Activated CD8-positive, alpha-beta memory T cell treated with anti-CD3 and anti-CD28 coated beads for 4 hours (primary cell): ENCODE measurements around the gene MEGF6.
"Not testable (repeated sequence)": the region's sequence is repeated elsewhere in the genome, so short reads cannot be mapped to it uniquely, and the experiment has no call there.

Experiments used
- DNase-seq, 2 donors: peaks; one replicate each; pipeline ENCODE4 v3.0.0-alpha.2; 2020; ENCODE audit warnings: low read depth in 2 of 2

Gene MEGF6

GRCh38 chr1:3629561-3630160 lies 18.4 kb upstream of the MEGF6 start:
- no peak for DNase-seq

DNA sequence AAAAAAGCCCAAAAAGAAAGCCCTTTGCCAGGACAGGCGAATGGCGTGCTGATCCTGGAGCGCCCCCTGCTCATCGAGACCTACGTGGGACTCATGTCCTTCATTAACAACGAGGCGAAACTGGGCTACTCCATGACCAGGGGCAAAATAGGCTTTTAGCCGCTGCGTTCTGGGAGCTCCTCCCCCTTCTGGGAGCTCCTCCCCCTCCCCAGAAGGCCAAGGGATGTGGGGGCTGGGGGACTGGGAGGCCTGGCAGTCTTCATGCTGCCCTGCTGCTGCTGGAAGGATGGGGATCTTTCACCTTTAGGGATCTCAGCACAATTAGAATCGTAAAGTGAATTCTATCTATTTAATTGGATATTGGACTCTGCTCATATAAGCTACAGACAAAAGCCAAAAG lies 17.1 kb upstream of the MEGF6 start:
- DNase-seq, result no peak

DNA sequence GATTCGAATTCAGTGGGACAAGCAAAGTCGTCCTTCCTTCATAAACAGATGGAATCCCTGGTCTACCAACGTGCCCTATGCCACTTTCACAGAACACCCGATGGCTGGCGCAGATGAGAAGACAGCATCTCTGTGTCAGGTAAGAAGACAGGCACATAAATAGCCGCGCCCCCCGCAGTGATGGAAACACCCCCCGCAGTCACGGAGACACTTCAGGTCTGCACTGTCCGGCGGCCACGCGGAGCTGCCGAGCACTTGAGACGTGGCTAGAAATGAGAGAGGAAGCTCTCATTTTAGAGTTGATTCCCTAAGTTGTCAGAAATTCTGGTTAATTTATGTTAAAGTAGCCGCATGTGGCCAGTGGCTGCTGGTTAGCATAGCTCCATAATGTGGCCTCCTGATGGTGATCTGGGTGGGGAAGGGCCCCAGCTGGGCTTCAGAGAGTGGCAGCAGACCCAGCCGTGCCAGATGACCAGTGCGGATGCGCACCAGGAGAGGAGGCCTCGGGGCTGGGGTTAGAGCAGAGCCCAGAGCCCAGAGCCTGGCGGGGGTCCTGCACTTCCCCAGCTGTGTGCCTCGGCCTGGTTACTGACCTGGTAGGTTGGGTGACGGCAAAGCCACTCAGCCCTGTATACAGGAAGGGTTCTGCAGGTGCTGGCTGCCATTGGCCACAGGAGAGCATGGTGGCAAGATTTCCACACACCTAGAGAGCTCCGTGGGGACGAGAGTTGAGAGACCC lies 16.4 kb upstream of the MEGF6 start:
- DNase-seq, result no peak

- no peak for DNase-seq
Observed at GRCh38 chr1:3626025-3626424, 14.7 kb upstream of the MEGF6 start.

GRCh38 chr1:3625151-3625907 lies 14.0 kb upstream of the MEGF6 start:
- no peak for DNase-seq

DNA sequence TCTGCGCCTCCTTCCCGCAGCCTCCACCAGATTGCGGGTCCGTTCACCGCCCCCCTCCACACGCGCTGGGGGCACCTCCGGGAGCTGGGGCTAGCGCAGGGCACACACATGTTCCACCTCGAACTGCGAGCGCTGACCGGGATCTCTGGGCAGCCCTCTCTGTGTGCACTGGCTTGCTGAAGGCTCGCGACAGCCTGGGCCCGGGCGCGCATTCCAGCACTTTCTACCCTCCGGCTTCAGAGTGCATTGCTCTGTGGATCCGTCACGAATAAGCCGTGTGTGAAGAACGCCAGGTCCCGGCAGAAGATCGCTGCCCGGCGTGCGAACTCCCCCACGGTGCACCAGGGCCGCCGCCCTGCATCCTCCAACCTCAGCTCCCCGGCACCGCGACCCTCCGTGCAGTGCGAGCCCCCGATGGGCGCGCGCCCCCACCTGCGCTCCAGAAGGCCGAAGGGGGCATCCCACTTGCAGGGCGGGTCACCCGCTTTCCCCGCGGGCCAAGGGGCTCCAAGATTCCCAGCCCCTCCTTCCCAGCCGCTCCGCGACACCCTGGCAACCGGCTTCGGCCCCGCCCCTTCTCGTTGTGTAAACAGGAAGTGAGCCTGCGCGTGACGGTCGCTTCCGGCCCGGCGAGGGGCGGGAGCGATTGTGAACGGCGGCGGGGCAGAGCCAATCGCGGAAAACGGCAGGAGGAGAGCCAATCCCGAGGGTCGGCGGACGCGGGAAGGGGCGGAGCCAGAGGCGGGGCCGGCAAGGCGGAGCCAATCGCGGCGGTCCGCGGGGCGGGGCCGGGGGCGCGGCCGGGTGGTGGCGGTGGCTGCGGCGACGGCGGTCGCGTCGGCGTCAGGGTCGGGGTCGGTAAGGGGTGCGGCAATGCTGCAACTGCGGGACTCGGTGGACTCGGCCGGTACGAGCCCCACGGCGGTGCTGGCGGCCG lies 13.2 kb upstream of the MEGF6 start, which contains the start of gene TPRG1L:
TSS of gene TPRG1L (plus strand) at position 816 of the 937 bp plus-strand sequence. CDS start at position 874, 58 bp downstream.
- DNase-seq, result peak; percentile 96

DNA sequence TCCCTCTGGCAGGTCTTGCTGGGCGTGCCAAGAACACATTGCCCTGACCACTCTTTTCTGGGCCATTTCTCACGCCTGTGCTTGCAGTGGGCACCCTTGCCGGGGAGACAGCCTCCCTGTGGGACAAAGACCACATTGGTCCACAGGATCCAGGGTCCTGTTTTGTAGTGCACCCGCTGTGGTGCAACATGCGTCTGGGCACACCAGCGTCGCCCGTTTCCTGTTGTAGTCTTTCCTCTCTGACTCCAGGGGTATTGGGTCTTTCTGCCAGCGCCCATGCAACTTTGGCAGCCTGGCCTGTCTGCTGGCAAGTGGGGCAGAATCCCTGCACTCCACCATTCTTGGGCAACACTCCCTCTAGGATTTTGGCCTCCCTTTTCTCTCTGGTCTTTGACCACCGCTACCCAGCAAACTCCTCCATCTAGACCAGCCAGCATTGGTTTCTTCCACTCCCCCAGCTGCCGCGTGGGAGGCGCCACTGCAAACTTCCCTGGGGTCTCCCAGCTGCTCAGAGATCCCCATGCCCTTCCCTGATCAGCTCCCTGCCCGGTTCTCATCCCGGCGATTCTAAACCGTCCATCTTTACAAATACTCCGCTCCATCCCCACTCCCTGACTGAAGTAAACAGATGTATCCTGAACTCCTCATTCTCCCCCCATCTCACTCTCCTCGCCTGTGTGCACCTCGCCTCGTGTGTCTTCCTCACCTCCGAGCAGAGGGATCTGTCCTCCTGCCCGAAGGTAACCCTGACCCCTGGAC lies 12.3 kb upstream of the MEGF6 start:
- no peak for DNase-seq

GRCh38 chr1:3622102-3622501 lies 10.8 kb upstream of the MEGF6 start:
- not testable (repeated sequence) for DNase-seq

GRCh38 chr1:3621151-3621671 lies 9.9 kb upstream of the MEGF6 start:
- DNase-seq, result not testable (repeated sequence)

DNA sequence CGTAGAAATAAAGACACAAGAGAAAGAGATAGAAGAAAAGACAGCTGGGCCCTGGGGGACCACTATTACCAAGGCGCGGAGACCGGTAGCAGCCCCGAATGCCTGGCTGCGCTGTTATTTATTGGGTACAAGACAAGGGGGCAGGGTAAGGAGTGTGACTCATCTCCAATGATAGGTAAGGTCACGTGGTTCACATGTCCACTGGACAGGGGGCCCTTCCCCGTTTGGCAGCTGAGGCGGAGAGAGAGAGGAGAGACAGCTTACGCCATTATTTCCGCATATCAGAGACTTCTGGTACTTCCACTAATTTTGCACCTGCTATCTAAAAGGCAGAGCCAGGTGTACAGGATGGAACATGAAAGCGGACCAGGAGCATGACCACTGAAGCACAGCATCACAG lies 9.4 kb upstream of the MEGF6 start:
- no peak for DNase-seq

GRCh38 chr1:3618881-3619671 lies 7.8 kb upstream of the MEGF6 start:
- DNase-seq, result peak; percentile 49 to 59

DNA sequence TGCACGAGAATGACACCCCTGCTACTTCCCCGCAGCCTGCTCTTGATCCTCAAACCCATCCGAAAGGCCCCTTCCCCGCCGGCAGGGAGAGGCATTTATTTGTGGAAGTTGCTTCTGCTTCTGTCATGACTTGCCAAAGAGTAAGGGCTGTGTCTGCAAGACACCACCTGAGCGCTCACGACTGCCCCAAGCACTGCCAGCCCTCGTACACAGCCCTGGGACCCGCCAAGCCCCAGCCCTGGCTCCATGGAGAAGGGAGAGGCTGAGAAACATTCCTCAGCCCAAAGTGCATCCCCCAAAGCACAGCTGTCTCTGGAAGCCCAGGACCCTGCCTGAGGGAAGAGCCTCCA lies 7.2 kb upstream of the MEGF6 start:
- DNase-seq, result no peak

DNA sequence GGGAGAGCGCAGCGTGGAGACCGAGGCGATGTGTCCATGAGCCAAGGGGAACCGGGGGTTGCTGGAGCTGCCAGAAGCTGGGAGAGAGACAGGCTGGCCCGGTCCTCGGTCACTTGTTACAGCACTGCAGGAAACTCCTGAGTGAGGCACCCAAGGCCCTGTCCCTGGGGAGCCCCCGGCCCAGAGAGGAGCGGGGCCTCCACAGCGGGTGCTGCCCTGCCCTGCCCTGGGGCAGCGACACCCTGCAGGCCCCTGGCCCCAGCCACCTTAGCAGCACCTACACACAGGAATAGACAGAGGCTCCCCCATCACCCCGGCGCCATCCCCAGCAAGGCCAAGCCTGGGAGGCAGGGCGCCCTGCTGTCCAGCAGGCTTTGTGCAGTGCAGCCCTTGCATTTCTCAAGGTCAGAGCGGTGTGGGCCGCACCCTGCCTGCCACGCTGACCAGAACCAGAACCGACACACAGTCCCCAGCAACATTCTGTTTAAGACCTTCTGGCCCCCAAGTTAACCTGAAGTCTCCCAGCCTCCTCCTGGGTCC lies 6.6 kb upstream of the MEGF6 start:
- no peak for DNase-seq

- no peak for DNase-seq
Observed at GRCh38 chr1:3616861-3617260, 5.6 kb upstream of the MEGF6 start.

DNA sequence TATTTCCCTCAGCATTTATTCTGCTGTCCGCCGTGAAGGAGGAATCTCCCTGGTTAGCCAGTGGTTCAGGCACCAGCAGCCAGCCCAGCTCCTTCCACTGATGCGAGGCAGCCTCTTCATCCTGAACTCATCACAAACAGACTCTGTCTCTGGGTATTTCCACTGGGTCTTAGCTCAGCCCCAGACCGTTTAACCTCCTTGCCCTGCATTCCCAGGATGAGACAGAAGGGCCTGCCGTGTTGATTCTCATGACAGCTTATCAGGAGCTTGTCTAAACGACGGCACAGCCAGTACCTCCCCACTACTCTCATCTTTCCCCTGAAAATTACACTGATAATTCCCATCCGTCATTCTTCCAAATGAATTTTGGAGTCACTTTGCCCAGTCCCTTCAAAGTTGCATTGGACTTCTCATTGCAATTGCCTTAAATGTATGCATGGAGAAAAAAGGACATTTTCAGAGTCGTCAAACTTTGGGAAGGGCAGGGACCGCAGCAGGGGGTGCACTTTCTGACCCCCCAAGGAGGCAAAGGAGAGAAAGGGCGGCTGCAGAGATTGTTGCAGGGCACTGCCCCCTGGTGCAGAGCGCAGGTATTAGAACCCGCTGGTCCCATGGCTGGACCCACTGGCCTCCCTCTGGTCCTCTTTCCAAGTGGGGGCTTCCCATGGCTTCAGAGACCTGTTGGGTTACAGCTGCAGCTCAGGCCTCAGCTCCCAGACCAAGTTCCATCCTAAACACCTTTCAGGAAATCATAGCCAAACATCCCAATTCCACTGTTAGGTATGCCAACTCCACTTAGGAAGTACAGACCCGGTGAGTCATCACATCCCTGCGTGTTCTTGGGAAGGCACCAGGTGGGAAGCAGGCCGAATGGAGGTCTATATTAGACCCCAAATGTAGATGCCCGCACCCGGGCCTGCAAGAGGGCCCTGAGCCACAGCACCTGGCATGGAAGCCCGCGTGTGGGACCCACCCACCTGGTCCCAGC lies 3.7 kb upstream of the MEGF6 start:
- DNase-seq, result no peak

GRCh38 chr1:3612123-3612522 lies 815 bp upstream of the MEGF6 start:
- DNase-seq, result no peak

DNA sequence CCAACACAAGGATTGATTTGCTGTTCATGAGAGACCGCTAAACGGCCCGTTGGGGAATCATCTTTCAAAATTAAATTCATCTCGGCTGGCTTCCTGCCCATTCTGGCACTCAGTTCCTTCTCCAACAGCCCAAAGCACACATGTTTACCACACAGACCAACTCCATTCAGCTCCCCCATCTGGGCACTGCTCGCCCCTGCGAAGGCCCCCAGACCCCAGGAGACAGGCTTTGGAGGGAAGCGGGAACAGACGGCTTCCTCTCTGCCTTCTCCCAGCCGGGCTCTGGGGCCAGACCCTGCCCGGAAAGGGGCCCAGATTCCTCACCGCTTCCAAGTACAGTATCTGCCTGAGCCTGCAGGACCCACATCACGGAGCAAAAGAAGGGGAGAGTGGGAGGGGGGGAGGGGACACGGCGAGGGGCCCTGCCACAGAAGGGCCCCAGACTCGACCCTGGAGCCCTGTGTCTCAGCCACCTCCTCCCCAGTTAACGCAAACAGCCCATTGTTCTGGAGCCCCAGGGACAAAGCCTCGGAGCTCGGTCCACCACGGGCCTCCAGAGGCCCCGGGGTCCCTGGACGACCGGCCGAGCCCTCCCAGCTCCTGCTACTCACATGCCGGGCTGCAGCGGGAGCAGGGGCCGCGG lies 660 bp downstream of the MEGF6 start:
- no peak for DNase-seq
